GM18868 (cell line): ENCODE measurements around the gene REV1.
"Not testable (repeated sequence)": the region's sequence is repeated elsewhere in the genome, so short reads cannot be mapped to it uniquely, and the experiment has no call there.

ENCODE experiments used
- ATAC-seq: cut with Tn5 transposase; IDR thresholded peaks from one replicate; pipeline ENCODE4 v1.9.1; 2021; ENCODE audit warnings: mild to moderate bottlenecking, moderate library complexity; ENCODE audit not compliant: unreplicated experiment

Gene REV1

DNA sequence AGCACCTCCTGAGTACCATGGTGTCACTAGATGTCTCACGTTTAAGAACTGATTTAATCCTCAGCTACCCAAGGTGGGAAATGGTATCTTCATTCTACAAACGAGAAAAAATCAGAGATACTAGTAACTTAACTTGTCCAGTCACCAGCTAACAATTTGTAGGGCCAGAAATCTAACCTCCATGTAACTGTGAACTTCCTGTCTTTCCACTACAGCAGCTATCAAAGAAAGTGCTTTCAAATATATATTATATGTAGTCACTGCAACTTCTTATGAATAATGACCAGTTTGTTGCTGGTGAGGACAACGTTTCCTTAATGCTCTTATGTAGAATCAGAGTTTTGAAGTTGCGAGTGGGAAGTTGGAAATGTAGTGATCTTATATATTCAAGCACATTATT lies 1.9 kb downstream of the REV1 start:
- no peak for ATAC-seq

- ATAC-seq: no peak
These were observed 4.0 kb downstream of the REV1 start for GRCh38 chr2:99485824-99486223.

DNA sequence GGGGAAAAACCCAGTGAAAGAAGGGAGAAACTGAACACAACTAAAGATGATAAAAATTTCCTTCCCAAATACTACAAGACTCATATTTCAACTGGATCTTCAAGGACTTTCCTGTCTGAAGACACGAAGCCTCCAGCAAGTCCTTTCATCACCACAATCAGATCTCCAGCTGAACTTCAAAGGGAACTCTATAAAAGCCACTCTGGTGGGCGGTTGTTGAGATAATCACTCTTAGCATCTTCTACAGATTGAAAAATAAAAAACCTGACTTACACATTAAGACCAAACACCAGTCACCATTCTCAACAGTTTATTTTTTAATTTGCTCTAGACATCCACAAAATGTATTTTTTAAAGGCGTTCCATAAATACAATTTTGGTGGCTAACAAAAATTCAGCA lies 4.4 kb downstream of the REV1 start:
- no peak for ATAC-seq

DNA sequence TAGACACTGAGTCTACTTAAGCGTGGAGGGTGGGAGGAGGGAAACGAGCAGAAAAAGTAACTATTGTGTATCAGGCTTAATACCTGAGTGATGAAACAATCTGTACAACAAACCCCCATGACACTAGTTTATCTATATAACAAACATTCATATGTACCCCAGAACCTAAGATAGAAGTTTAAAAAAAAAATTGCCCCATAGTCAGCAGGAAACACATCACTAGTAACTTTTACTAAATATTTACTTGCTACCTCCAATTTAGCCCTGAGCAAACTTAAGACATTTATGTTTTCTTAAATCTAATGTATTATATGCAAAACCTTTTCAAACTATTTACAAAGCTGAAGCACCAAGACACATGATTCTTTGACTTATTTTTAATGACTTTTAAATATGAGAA lies 5.6 kb downstream of the REV1 start:
- no peak for ATAC-seq

DNA sequence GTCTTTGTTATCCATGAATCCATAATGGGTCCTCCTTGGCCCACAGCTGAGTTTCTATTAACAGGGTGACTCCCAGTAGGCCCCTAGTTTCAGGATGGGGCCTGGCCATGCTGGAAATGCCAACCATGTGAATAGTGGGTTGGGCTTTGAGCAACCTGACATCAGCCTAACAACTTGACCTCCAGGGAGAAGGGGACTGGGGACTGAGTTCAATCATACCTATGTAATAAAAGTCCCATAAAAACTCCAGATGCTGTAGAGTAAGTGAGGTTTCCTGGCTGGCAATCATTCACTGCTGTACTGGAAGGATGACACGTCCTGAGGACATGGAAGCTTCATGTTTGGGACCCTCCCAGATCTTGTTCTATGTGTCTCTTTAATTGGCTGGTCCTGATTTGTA lies 7.9 kb downstream of the REV1 start:
- ATAC-seq: no peak

GRCh38 chr2:99481527-99481926 lies 8.3 kb downstream of the REV1 start:
- no peak for ATAC-seq

GRCh38 chr2:99480390-99480789 lies 9.4 kb downstream of the REV1 start:
- no peak for ATAC-seq

DNA sequence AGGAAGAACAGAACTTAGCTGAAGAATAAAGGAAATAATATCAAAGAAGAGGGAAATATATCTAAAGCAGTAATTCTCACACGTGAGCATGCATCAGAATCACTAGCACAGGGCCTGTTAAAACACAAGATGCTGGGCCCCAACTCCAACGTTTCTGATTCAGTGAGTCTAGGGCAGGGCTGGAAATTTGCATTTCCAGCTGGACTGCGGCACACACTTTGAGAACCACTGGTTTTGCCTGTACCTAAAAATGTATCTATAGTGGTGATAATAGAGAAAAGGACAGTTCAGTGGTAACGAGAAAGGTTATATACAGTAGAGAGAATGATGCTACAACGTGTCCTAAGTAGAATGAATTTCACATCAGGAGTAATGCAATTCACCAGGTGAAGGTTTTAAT lies 11.2 kb downstream of the REV1 start:
- no peak for ATAC-seq

DNA sequence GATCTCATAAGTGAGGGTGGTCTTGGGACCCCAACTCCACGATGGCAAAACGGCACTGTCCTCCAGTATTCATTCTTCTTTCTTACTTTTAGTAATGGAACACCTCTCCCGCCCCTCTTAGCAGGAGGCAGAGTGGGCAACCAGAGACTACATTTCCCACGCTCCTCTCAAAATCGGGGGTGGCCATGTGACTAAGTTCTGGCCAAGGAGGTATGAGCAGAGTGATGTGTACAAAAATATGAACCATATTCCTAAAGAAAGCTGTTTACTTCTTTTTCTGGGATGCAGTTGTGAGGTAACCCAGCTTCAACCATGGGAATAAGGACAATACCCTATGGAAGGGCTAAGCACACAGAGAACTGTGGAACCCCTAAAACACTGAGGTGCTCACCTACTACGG lies 12.8 kb downstream of the REV1 start:
- ATAC-seq: no peak

DNA sequence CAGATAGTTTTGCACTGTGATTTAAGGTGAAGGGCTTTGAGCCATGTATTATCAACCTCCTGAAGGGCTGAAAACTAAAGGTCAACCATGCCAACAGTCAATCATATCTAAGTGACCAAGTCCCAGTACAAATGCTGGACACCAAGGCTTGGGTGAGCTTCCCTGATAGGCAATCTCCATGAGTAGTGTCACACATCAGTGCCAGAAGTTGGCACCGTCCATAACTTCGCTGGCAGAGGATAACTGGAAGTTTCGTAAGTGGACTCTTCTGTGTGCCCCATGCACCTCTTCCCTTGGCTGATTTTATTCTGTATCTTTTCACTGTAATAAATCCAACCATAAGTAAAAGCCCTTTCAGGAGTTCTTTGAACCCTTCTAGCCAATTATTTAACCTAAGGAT lies 13.2 kb downstream of the REV1 start:
- ATAC-seq: no peak

DNA sequence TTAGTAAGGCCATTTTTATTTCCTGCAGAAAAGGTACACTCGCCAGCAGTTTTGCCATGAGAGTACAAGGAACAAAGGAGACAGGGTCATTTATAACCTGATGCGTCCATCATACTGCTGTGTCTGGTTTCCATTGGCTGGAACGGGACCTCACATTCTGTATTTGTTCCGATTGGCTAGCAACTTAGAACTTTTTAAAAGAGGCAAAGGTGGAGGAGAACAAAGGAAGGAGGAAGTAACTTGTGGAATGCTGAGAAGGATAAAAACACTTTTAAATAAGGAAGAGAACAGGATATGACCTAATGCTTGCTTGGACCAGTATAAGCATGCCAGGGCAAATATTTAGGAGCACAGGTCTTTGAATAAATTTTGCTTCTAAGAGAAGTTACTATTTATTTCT lies 14.7 kb downstream of the REV1 start:
- not testable (repeated sequence) for ATAC-seq

GRCh38 chr2:99473518-99474083 lies 16.2 kb downstream of the REV1 start:
- no peak for ATAC-seq

DNA sequence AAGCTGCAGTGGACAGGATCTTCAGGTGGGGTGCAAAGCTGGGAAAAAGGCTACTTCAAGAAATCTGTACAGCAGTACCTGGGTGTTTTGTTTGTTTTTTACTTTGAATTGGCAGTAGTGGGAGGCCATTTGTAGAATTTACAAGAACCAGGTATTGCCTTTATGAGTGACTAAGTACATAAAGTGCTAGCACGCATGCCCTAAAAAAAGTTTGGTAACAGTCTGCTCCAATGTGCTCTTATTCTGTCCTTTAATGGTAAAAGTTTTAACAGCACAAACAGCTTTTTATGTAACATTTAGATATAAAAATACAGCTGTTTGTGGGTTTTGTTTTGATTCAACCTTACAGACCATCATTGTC lies 17.2 kb downstream of the REV1 start:
- ATAC-seq: no peak

DNA sequence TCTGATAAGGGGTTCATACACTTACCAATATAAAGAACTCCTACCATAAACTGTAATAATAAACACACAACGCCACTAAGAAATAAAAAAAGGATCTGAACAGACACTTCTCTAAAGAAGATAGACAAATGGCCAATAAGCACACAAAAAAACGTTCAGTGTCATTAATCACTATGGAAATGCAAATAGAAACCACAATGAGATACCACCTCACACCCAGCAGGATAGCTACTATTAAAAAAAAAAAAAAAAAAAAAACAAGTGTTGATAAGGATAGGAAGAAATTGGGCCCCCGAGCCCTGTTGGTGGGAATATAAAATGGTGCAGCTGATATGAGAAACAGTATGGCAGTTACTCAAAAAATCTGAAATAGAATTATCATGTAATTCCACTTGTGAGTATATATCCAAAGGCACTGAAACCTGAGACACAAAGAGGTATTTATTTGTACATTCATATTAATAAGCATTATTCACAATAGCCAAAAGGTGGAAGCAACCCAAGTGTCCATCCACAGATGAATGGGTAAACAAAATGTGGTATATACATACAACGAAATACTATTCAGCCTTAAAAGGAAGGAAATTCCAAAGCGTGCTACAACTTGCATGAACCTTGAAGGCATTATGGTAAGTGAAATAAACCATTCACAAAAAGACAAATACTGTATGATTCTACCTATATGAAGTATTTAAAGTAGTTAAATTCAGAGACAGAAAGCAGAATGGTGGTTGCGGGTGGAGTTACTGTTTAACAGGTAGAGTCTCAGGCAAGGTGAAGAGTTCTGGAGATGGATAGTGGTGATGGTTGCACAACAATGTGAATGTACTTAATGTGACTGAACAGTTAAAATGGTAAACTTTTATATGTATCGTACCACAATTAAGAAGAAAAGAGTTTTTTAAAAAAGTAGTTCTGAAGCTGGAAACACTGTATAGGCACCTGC lies 17.9 kb downstream of the REV1 start:
- no peak for ATAC-seq

DNA sequence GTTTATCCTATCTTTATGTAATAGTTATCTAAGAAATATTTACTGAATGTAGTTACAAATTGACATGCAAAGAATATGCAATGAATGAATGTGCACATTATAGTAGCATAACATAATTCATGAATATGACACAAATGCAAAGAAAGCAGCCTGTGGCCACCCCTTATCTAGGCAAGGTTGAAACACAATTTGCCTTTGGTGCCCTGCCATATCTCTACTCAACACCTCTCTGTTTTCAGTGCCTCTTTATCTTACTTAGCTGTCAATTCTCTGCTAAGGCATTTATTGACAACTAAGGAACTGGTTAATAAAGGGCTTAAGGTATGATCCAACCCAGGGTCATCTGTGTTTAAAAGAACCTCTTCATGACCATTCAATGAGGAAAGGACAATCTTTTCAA lies 18.9 kb downstream of the REV1 start:
- ATAC-seq: no peak

- ATAC-seq: not testable (repeated sequence)
These were observed 19.4 kb downstream of the REV1 start for GRCh38 chr2:99470459-99470858.

DNA sequence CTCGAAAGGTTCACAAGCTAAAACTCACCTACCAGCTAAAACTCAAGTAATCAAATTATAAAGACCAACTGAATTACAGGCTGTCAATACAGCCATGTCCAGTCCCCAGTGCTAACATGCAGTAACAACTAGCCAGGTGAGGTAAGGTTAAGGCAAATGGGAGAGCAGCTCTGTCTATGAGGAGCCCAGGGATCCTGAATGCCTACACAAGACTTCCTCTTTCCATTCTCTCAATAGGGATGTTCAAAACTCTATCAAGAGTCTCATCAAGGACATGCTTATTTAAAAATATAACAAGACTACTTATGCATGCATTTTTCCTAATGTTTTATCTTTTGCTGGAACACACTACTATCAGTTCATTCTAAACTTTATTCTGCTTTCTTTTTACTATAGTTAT lies 20.4 kb downstream of the REV1 start:
- ATAC-seq: no peak

DNA sequence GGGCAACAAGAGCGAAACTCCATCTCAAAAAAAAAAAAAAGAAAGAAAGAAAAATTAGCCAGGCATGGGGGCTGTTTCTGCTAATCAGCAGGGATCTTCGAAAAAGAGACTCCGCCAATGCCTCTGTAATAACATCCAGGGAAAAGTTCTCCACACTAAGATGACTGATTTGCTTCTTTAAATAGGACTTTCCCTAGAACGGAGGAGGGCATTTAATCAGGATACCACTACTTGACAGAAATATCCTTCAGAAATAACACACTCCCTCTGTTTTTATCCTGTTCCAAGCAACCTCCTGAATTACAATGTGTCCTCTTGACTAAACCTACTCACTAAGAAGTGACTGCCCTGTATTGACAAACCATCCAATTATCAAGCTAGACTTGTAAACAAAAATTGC lies 21.7 kb downstream of the REV1 start:
- no peak for ATAC-seq

DNA sequence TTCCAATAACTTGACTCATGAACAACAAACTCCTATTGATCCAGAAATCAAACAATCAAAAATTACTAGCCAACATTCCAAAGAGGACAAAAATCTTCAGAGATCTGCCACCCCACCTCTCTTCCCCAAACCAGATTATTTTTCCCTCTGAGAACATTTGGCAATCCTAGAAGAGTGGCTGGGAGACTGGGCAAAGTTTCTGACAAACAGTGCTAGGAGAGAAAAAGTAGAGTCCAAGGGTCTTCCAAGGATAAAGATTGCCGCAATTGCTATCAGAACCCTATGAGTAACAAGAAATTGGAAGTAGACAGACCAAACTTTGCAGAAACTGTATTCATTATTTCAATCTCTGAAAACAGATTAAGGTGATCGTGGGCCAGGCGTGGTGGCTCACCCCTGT lies 22.4 kb downstream of the REV1 start:
- no peak for ATAC-seq

DNA sequence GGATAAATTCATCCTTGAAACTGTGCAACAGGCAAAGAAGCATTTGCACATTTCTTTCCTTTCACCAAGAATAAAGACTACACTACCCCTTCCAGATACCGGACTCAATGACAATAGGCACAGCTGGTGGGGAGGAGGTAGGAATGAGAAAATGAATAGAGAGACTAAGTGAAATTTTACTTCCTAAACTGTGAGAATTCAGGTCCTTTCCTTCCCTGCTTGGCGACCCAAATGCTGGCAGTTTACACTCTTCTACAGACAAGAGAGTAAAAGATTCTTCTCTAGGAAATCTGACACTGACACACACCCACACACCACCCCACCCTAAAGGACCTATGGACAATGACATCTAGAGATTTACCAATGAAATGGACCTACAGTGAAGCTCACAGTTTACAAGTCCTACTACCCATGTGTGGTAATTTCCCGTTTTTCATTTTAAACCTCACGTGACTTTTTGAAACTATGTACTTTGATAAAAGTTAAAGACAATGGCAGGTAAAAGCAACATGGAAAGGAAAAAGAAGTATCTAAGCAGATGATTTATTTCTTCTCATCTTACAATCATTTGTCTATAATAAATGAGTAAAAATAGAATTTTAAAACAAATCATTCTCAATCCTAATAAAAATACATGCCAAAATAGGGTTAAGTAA lies 27.9 kb downstream of the REV1 start:
- no peak for ATAC-seq

- ATAC-seq: no peak
These were observed 31.3 kb downstream of the REV1 start for GRCh38 chr2:99458529-99458928.

DNA sequence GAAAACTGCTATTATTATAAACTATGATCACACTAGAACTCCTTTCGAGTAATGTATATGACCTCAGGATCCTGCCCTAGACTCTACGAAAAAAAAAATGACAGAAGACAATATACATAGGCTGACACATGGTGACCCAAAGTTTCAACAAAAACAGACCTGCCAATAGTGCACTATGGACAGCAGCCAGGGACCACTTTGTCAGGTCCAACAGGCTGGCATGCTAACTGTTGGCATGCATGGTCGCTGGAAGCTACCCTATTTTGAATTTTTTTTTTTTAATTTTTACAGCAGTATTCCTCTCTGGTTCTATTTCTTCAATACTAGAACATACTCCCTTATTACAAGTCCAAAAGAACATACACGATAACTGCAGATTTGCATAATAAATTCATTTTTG lies 38.1 kb downstream of the REV1 start:
- ATAC-seq: no peak
